Suprapubic skin (tissue), 3 donors: ENCODE data around the gene PPP2R1A.
"Not testable (repeated sequence)": the region's sequence is repeated elsewhere in the genome, so short reads cannot be mapped to it uniquely, and the experiment has no call there.

ENCODE experiments used
- POLR2A ChIP-seq, 2 donors: fragments of 450-650 bp; IDR thresholded peaks; one replicate each; pipeline ENCODE4 v1.6.1; 2017; ENCODE audit warnings: antibody characterized with exemption in 2 of 2, mild to moderate bottlenecking in 2 of 2, moderate library complexity in 2 of 2
- TF ChIP-seq, protein P1 (sequence below), 2 donors: fragments of 200-600 bp in 1 of 2; fragments of 450-650 bp in 1 of 2; sonication (generic) in 1 of 2; IDR thresholded peaks; one replicate each; pipeline ENCODE4 v1.5.1; 2016 to 2019; ENCODE audit warnings: antibody characterized with exemption in 2 of 2, mild to moderate bottlenecking in 1 of 2, moderate library complexity in 1 of 2

DNA sequence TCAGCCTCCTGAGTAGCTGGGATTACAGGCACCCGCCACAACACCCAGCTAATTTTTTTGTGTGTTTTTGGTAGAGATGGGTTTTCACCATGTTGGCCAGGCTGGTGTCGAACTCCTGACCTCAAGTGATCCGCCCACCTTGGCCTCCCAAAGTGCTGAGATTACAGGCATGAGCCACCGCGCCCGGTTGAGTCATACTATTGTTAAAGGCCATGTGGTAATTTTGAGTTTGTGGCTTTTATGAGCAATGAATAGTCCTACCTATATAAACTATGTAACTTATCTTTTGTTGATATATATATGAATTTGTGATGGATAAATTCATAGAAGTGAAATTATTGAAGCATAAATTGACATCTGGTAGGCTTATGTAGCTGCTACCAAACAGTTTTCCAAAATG, 75.7 kb downstream of the PPP2R1A start:
- not testable (repeated sequence) for TF ChIP-seq POLR2A (IDR thresholded peaks at IDR 0.05)
- TF ChIP-seq, protein P1, sequence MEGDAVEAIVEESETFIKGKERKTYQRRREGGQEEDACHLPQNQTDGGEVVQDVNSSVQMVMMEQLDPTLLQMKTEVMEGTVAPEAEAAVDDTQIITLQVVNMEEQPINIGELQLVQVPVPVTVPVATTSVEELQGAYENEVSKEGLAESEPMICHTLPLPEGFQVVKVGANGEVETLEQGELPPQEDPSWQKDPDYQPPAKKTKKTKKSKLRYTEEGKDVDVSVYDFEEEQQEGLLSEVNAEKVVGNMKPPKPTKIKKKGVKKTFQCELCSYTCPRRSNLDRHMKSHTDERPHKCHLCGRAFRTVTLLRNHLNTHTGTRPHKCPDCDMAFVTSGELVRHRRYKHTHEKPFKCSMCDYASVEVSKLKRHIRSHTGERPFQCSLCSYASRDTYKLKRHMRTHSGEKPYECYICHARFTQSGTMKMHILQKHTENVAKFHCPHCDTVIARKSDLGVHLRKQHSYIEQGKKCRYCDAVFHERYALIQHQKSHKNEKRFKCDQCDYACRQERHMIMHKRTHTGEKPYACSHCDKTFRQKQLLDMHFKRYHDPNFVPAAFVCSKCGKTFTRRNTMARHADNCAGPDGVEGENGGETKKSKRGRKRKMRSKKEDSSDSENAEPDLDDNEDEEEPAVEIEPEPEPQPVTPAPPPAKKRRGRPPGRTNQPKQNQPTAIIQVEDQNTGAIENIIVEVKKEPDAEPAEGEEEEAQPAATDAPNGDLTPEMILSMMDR (IDR thresholded peaks at IDR 0.05) = not testable (repeated sequence)
